Stomach smooth muscle (tissue), 2 donors: Measurements from ENCODE around the gene CRYBG3.

Experiments
- H3K27ac ChIP-seq: one replicate; pipeline ENCODE4 v1.7.0; 2013; ENCODE audit warnings: mild to moderate bottlenecking, low read length, inconsistent platforms
- H3K27me3 ChIP-seq, 2 donors: one replicate each; pipeline ENCODE4 v1.7.0; 2013; ENCODE audit warnings: low read length in 2 of 2; ENCODE audit not compliant: insufficient read depth in 2 of 2, control insufficient read depth in 1 of 2
- H3K36me3 ChIP-seq, 2 donors: one replicate each; pipeline ENCODE4 v1.7.0; 2013; ENCODE audit warnings: low read length in 2 of 2; ENCODE audit not compliant: control insufficient read depth in 2 of 2, insufficient read depth in 2 of 2
- H3K4me1 ChIP-seq: one replicate; pipeline ENCODE4 v1.7.0; 2013; ENCODE audit warnings: low read length; ENCODE audit not compliant: control insufficient read depth, insufficient read depth
- H3K4me3 ChIP-seq, 2 donors: one replicate each; pipeline ENCODE4 v1.7.0; 2013; ENCODE audit warnings: low read length in 2 of 2
- H3K9ac ChIP-seq, 2 donors: one replicate each; pipeline ENCODE4 v1.7.0; 2013; ENCODE audit warnings: low read length in 2 of 2, mild to moderate bottlenecking in 1 of 2
- H3K9me3 ChIP-seq, 2 donors: one replicate each; pipeline ENCODE4 v1.7.0; 2013; ENCODE audit warnings: low read length in 2 of 2; ENCODE audit not compliant: control insufficient read depth in 2 of 2
- donor health status: healthy.
- donor health status: Pancreatic carcinoma.

The CRYBG3 gene

DNA sequence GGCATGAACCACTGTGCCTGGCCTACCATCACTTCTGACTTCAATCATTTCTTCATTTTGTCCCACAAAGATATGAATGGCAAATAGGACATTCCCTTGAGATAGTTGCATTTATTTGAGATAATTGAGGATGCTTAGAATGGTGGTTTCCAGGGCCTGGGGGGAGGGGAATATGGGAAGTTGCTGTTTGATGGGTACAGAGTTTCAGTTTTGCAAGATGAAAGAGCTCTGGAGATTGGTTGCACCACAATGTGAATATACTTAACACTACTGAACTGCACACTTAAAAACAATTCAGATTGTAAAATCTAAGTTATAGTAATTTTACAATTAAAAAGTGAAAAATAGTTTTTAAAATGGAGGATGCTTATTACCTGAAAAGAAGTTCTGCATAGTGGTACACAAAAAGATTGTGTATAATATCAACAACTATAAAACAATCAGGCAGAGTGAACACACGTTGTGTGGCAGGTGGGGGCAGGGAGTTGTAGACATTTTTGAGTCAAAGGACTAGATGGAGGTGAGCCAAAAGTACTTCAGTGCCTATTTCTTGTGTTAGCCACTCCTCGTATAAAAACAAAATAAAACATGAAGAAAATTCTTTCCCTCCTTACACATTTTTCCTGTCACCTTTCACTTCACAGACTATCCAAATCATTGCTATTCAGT lies 168.9 kb downstream of the CRYBG3 start:
- no peaks in the 10 kb centered on the region for H3K27me3 ChIP-seq
- H3K36me3 ChIP-seq, result no peaks in the 10 kb centered on the region
- no peaks in the 10 kb centered on the region for H3K4me1 ChIP-seq
- no peak overlapping the region for H3K27ac ChIP-seq
- no peak overlapping the region for H3K9ac ChIP-seq
- H3K9me3 ChIP-seq, result no peaks in the 10 kb centered on the region
- no peak overlapping the region for H3K4me3 ChIP-seq

DNA sequence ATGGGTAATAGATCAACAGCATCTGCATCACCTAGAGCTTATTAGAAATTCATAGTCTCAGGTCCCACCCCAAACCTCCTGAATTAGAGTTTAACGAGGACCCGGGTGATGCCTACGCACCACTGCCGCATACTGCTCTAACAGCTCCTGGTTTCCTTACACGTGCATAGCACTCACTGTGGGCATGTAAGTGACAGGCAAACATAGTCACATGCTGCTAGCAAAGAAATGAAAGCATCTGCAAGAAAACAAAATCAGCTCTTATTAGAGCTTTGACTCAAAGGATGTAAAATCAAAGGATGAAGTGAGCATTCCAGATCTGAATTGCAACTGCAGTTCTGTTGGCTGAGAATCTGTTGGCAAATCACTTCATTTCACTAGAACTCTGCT lies 169.5 kb downstream of the CRYBG3 start:
- Histone ChIP-seq H3K36me3 (no peaks in the 10 kb centered on the region), H3K9ac (no peak overlapping the region), H3K4me1 (no peaks in the 10 kb centered on the region), H3K27me3 (no peaks in the 10 kb centered on the region), H3K27ac (no peak overlapping the region), H3K4me3 (no peak overlapping the region), H3K9me3 (no peaks in the 10 kb centered on the region)

DNA sequence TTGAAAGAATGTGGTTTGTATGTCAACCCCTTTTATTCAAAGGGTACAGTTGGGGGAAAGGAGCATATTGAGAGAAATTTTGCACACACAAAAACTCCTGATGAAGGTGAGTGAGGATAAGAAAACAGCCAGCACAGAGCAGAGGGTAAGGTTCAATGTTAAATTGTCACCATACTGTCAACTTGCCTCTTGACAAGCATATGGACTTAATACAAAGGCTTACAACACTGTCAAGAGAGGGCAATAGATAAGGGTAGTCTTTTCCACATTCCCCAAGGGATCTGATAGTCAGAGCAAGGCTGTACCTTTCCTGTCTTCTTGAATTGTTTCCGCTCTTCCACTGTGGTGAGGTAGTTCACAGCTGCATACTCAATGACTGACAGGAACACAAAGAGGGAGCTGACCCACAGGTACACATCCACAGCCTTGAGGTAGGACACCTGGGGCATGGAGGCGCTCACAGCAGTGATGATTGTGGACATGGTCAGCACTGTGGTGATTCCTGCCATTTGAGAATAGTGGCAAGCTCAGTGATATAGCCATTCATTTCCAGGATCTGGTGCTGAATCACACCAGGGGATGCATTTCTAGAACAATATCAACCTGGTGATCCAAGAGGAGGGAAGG lies 170.8 kb downstream of the CRYBG3 start:
- H3K9me3 ChIP-seq, result no peaks in the 10 kb centered on the region
- H3K9ac ChIP-seq, result no peak overlapping the region
- no peak overlapping the region for H3K4me3 ChIP-seq
- H3K36me3 ChIP-seq, result no peaks in the 10 kb centered on the region
- H3K4me1 ChIP-seq, result no peaks in the 10 kb centered on the region
- H3K27me3 ChIP-seq, result no peaks in the 10 kb centered on the region
- H3K27ac ChIP-seq, result no peak overlapping the region

DNA sequence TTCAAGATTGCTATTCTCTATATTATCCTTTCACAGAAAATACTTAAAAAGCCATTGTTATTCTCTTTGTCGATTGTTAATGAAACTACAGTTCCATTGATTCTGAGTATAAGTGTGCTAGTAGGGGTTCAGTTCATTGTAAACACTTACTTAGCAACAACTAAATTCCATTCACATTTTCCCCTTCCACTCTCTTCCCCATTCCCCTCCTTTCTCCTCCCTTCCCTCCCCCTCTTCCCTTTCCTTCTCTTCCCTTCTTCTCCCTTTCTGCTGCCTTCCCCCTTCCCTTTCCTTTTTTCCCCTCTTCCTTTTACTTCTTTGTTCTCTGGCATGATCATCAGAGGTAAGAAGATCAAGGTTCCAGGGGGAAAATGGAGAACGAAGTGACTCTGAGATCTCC lies 171.7 kb downstream of the CRYBG3 start:
- Histone ChIP-seq H3K27ac (no peak overlapping the region), H3K9me3 (no peaks in the 10 kb centered on the region), H3K27me3 (no peaks in the 10 kb centered on the region), H3K9ac (no peak overlapping the region), H3K4me1 (no peaks in the 10 kb centered on the region), H3K4me3 (no peak overlapping the region), H3K36me3 (no peaks in the 10 kb centered on the region)

DNA sequence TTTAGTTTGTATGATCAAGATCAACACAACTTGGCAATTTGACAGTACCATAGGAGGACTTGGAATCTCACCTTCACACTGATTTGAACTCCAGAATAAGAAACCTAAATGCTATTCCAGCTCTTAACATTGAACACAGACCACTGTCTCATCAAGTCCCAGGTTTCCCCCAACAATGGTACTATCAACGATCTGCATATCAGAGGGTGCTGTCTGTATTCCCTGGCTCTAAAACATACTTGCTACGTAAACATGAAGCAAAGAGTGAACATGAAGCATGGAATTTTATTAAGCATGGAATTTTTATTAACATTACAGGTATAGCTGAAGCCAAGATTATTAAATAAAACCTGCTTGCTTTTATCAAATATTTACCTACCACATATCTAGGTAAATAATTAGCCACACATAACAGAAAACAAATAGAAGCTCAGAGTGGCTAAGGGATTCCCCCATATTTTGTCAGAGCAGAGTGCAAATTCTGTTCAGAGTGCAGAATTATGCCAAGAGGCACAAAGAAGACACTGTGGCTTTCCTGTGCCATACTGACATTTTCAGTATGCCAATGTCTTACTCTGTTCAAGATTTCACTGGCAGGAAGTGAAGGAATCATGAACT lies 172.6 kb downstream of the CRYBG3 start:
- Histone ChIP-seq H3K27me3 (no peaks in the 10 kb centered on the region), H3K4me1 (no peaks in the 10 kb centered on the region), H3K9me3 (no peaks in the 10 kb centered on the region), H3K36me3 (no peaks in the 10 kb centered on the region), H3K9ac (no peak overlapping the region), H3K27ac (no peak overlapping the region), H3K4me3 (no peak overlapping the region)
